SU-DHL-6 (cell line): ENCODE measurements around the gene JPH3.

ENCODE experiments used
- CTCF ChIP-seq: fragments of 200-600 bp; sonication (generic); IDR thresholded peaks from one replicate; pipeline ENCODE4 v1.5.1; 2017; ENCODE audit warnings: antibody characterized with exemption, mild to moderate bottlenecking, low read length, moderate library complexity; ENCODE audit not compliant: insufficient read depth, poor library complexity, severe bottlenecking
- EZH2phosphoT487 ChIP-seq: fragments of 200-600 bp; sonication (generic), shearing (Covaris generic); conservative IDR thresholded peaks from 2 replicates; pipeline ENCODE4 v1.6.1; 2018; ENCODE audit warnings: mild to moderate bottlenecking, antibody characterized with exemption, low read length, moderate library complexity, mixed read lengths

- TF ChIP-seq CTCF = no peak
- TF ChIP-seq EZH2phosphoT487 = no peak
Measured at GRCh38 chr16:87712184-87712762, 110.0 kb downstream of the JPH3 start.
